HuH-7.5 (cell line): ENCODE results near the gene CCDC88C.

Experiments
- DNase-seq: peaks from one replicate; pipeline ENCODE4 v3.0.0; 2011; ENCODE audit warnings: low spot score

The CCDC88C gene

GRCh38 chr14:91348845-91349465 lies 68.7 kb downstream of the CCDC88C start:
- DNase-seq = no peak

GRCh38 chr14:91346838-91347173 lies 70.8 kb downstream of the CCDC88C start:
- no peak for DNase-seq

GRCh38 chr14:91344096-91344495 lies 73.5 kb downstream of the CCDC88C start:
- no peak for DNase-seq

GRCh38 chr14:91343051-91343450 lies 74.6 kb downstream of the CCDC88C start:
- DNase-seq = no peak

- DNase-seq = no peak
Measured at GRCh38 chr14:91342206-91342760, 75.3 kb downstream of the CCDC88C start.

- no peak for DNase-seq
Measured at GRCh38 chr14:91341751-91342154, 75.9 kb downstream of the CCDC88C start.

- DNase-seq = no peak
Measured at GRCh38 chr14:91341334-91341733, 76.3 kb downstream of the CCDC88C start.

GRCh38 chr14:91339671-91340369 lies 77.8 kb downstream of the CCDC88C start:
- no peak for DNase-seq

GRCh38 chr14:91339076-91339475 lies 78.5 kb downstream of the CCDC88C start:
- DNase-seq = no peak

GRCh38 chr14:91338379-91338778 lies 79.2 kb downstream of the CCDC88C start:
- no peak for DNase-seq

GRCh38 chr14:91337699-91338335 lies 79.8 kb downstream of the CCDC88C start:
- no peak for DNase-seq

GRCh38 chr14:91336093-91336450 lies 81.5 kb downstream of the CCDC88C start:
- DNase-seq = no peak

GRCh38 chr14:91335191-91336092 lies 82.2 kb downstream of the CCDC88C start:
- no peak for DNase-seq

GRCh38 chr14:91333650-91334039 lies 84.0 kb downstream of the CCDC88C start:
- no peak for DNase-seq

- DNase-seq = no peak
Measured at GRCh38 chr14:91332986-91333649, 84.5 kb downstream of the CCDC88C start.

GRCh38 chr14:91332171-91332985 lies 85.2 kb downstream of the CCDC88C start:
- DNase-seq = no peak

- no peak for DNase-seq
Measured at GRCh38 chr14:91331721-91332120, 85.9 kb downstream of the CCDC88C start.

GRCh38 chr14:91330856-91331255 lies 86.8 kb downstream of the CCDC88C start:
- no peak for DNase-seq

- DNase-seq = no peak
Measured at GRCh38 chr14:91330096-91330696, 87.4 kb downstream of the CCDC88C start.

GRCh38 chr14:91329486-91330014 lies 88.1 kb downstream of the CCDC88C start:
- no peak for DNase-seq
